ENCODE data around the gene NR2F6. TPM values are rescaled to one million over a fixed set of nuclear protein-coding genes. Genes with fewer than 3 reads are reported as not detected.

Gene NR2F6
- total RNA-seq, 1 donor from 2014 or later = 72.8 TPM

GRCh38 chr19:17237747-17238706 is 7.7 kb downstream of the NR2F6 start:
- peaks cover 15% of the 10 kb centered on the region for H3K36me3 Mint-ChIP-seq (ENCODE audit: low read depth, unreplicated experiment)
- peaks cover 31% of the 10 kb centered on the region for H3K79me2 ChIP-seq (ENCODE audit: insufficient read depth, low read length)
- peaks cover 42% of the 10 kb centered on the region for H4K20me1 ChIP-seq (ENCODE audit: insufficient read depth, low read length)
- H3K27me3 Mint-ChIP-seq (ENCODE audit: low read depth, unreplicated experiment) = no peaks in the 10 kb centered on the region
- TF ChIP-seq EZH2 (IDR thresholded peaks at IDR 0.05; ENCODE audit: insufficient read depth, low read length) (no peak), CTCF (IDR thresholded peaks at IDR 0.05; ENCODE audit: insufficient read depth, low read depth, low read length) (no peak)
- H3K36me3 ChIP-seq (ENCODE audit: insufficient read depth, low read length) = no peaks in the 10 kb centered on the region
- no peaks in the 10 kb centered on the region for H3K27me3 ChIP-seq (ENCODE audit: insufficient read depth, low read length)
- peaks cover 4% of the 10 kb centered on the region for H3K4me1 Mint-ChIP-seq (ENCODE audit: low read depth, unreplicated experiment)
- H2AFZ ChIP-seq (ENCODE audit: low read depth, low read length) = no peak overlapping the region
- H3K4me3 Mint-ChIP-seq (ENCODE audit: unreplicated experiment) = peak overlapping the region; percentile 34
- no peak for DNase-seq (ENCODE audit: low read depth)
- H3K4me3 ChIP-seq (ENCODE audit: insufficient read depth, low read depth, low read length) = no peak overlapping the region
- H3K9me3 ChIP-seq (ENCODE audit: insufficient read depth, low read depth, low read length) = no peaks in the 10 kb centered on the region
- no peak overlapping the region for H3K27ac ChIP-seq (ENCODE audit: low read depth, low read length)
- H3K9me3 Mint-ChIP-seq (ENCODE audit: unreplicated experiment) = no peaks in the 10 kb centered on the region
- H3K9ac ChIP-seq (ENCODE audit: low read length) = no peak overlapping the region
- no peak overlapping the region for H3K27ac Mint-ChIP-seq (ENCODE audit: unreplicated experiment)
- no peak for FAIRE-seq
- peaks cover 14% of the 10 kb centered on the region for H3K4me1 ChIP-seq (ENCODE audit: insufficient read depth, low read length)
- no peak overlapping the region for H3K4me2 ChIP-seq (ENCODE audit: low read length)

GRCh38 chr19:17236811-17237543 is 8.7 kb downstream of the NR2F6 start:
- Histone ChIP-seq H3K9ac (ENCODE audit: low read length) (no peak overlapping the region), H3K27ac (ENCODE audit: low read depth, low read length) (no peak overlapping the region), H3K4me2 (ENCODE audit: low read length) (no peak overlapping the region), H3K36me3 (ENCODE audit: insufficient read depth, low read length) (peaks cover 4% of the 10 kb centered on the region), H3K4me1 (ENCODE audit: insufficient read depth, low read length) (peaks cover 14% of the 10 kb centered on the region), H3K4me3 (ENCODE audit: insufficient read depth, low read depth, low read length) (no peak overlapping the region), H3K79me2 (ENCODE audit: insufficient read depth, low read length) (peaks cover 24% of the 10 kb centered on the region), H4K20me1 (ENCODE audit: insufficient read depth, low read length) (peaks cover 36% of the 10 kb centered on the region), H2AFZ (ENCODE audit: low read depth, low read length) (no peak overlapping the region), H3K27me3 (ENCODE audit: insufficient read depth, low read length) (no peaks in the 10 kb centered on the region), H3K9me3 (ENCODE audit: insufficient read depth, low read depth, low read length) (no peaks in the 10 kb centered on the region)
- no peaks in the 10 kb centered on the region for H3K4me1 Mint-ChIP-seq (ENCODE audit: low read depth, unreplicated experiment)
- TF ChIP-seq EZH2 (IDR thresholded peaks at IDR 0.05; ENCODE audit: insufficient read depth, low read length) (no peak), CTCF (IDR thresholded peaks at IDR 0.05; ENCODE audit: insufficient read depth, low read depth, low read length) (no peak)
- no peaks in the 10 kb centered on the region for H3K9me3 Mint-ChIP-seq (ENCODE audit: unreplicated experiment)
- peak overlapping the region; percentile 66 for H3K4me3 Mint-ChIP-seq (ENCODE audit: unreplicated experiment)
- no peak overlapping the region for H3K27ac Mint-ChIP-seq (ENCODE audit: unreplicated experiment)
- H3K27me3 Mint-ChIP-seq (ENCODE audit: low read depth, unreplicated experiment) = no peaks in the 10 kb centered on the region
- FAIRE-seq (no peak), DNase-seq (ENCODE audit: low read depth) (no peak)
- peaks cover 13% of the 10 kb centered on the region for H3K36me3 Mint-ChIP-seq (ENCODE audit: low read depth, unreplicated experiment)

Measured in astrocyte (in vitro differentiated cells and primary cell).